Loucy (cell line): ENCODE data around the gene GPX1.
"Not testable (repeated sequence)": the region's sequence is repeated elsewhere in the genome, so short reads cannot be mapped to it uniquely, and the experiment has no call there.

ENCODE experiments used
- H2AFZ ChIP-seq: fragments of 200-600 bp; sonication (generic); 2 replicates; pipeline ENCODE4 v1.6.0; 2016; ENCODE audit warnings: antibody characterized with exemption, mild to moderate bottlenecking, low read length, moderate library complexity
- H3F3A ChIP-seq: fragments of 200-600 bp; 2 replicates; pipeline ENCODE4 v1.6.0; 2016; ENCODE audit warnings: antibody characterized with exemption, low read depth, mild to moderate bottlenecking
- H3K27me3 ChIP-seq: fragments of 200-600 bp; sonication (generic); 2 replicates; pipeline ENCODE4 v1.6.1; 2014; ENCODE audit warnings: low read length, mild to moderate bottlenecking; ENCODE audit not compliant: insufficient read depth, poor library complexity, severe bottlenecking
- H3K36me3 ChIP-seq: fragments of 200-600 bp; sonication (generic); 2 replicates; pipeline ENCODE4 v1.6.1; 2016; ENCODE audit warnings: low read length; ENCODE audit not compliant: insufficient read depth
- H3K4me1 ChIP-seq: fragments of 200-600 bp; sonication (generic); 2 replicates; pipeline ENCODE4 v1.5.1; 2014; ENCODE audit warnings: low read length, mild to moderate bottlenecking; ENCODE audit not compliant: insufficient read depth, poor library complexity, severe bottlenecking
- H3K4me2 ChIP-seq: fragments of 200-600 bp; sonication (generic); 2 replicates; pipeline ENCODE4 v1.6.0; 2014; ENCODE audit warnings: antibody characterized with exemption, low read length, low read depth, mild to moderate bottlenecking; ENCODE audit not compliant: poor library complexity, severe bottlenecking
- H3K4me3 ChIP-seq: fragments of 200-600 bp; sonication (generic); 2 replicates; pipeline ENCODE4 v1.5.1; 2014; ENCODE audit warnings: low read length, mild to moderate bottlenecking, mixed read lengths; ENCODE audit not compliant: poor library complexity, severe bottlenecking
- H3K79me2 ChIP-seq: fragments of 200-600 bp; sonication (generic); 2 replicates; pipeline ENCODE4 v1.6.1; 2014; ENCODE audit warnings: low read length; ENCODE audit not compliant: insufficient read depth
- H3K9ac ChIP-seq: fragments of 200-600 bp; sonication (generic); 2 replicates; pipeline ENCODE4 v1.6.0; 2014; ENCODE audit warnings: mild to moderate bottlenecking, low read depth, low read length, moderate library complexity; ENCODE audit not compliant: poor library complexity, severe bottlenecking
- H3K9me2 ChIP-seq: fragments of 200-600 bp; sonication (generic); replicated peaks from 2 replicates; pipeline ENCODE4 v1.6.1; 2016; ENCODE audit warnings: low read depth, low read length, mixed read lengths
- H3K9me3 ChIP-seq: fragments of 200-600 bp; sonication (generic); 2 replicates; pipeline ENCODE4 v1.6.1; 2014; ENCODE audit warnings: mild to moderate bottlenecking, antibody characterized with exemption, low read length, low read depth; ENCODE audit not compliant: insufficient read depth
- H4K20me1 ChIP-seq: fragments of 200-600 bp; sonication (generic); 2 replicates; pipeline ENCODE4 v1.6.0; 2014; ENCODE audit warnings: antibody characterized with exemption, low read length, mild to moderate bottlenecking; ENCODE audit not compliant: insufficient read depth, poor library complexity, severe bottlenecking
- EZH2phosphoT487 ChIP-seq: fragments of 200-600 bp; IDR thresholded peaks from 2 replicates; pipeline ENCODE4 v1.6.1; 2018; ENCODE audit warnings: antibody characterized with exemption, mild to moderate bottlenecking, moderate library complexity, borderline replicate concordance
- TF ChIP-seq, protein P1 (sequence below): fragments of 200-600 bp; sonication (generic); conservative IDR thresholded peaks from 2 replicates; pipeline ENCODE4 v1.5.1; 2014; ENCODE audit warnings: mild to moderate bottlenecking, antibody characterized with exemption, low read length

Gene GPX1

DNA sequence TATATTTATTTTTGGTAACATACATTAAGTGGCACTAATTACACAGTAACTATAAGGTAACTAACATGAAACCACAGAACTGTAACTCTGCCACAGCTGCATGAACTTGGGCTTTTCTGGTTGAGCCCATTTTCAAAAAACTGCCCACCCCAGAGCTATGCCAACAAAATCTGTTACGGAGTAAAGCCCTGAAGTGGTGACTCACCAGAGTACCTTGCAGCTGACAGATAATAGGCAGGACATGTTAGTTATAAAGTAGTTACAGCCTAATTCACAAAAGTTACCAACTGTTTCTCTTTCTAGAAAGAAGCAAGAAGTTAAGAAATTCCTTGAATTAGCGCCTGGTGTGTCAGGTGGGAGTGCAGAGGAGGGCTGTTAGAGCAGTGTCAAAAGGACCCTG lies 1.5 kb upstream of the GPX1 start:
- H3F3A ChIP-seq = peaks cover 6% of the 10 kb centered on the region; the same call in 1 of the 2 replicates
- no peak overlapping the region for H3K4me3 ChIP-seq
- no peaks in the 10 kb centered on the region for H3K27me3 ChIP-seq
- H3K4me2 ChIP-seq = no peak overlapping the region
- H3K9ac ChIP-seq = no peak overlapping the region
- H3K9me2 ChIP-seq = no peaks in the 10 kb centered on the region
- H2AFZ ChIP-seq = no peak overlapping the region
- no peak for TF ChIP-seq EZH2phosphoT487
- TF ChIP-seq, protein P1, sequence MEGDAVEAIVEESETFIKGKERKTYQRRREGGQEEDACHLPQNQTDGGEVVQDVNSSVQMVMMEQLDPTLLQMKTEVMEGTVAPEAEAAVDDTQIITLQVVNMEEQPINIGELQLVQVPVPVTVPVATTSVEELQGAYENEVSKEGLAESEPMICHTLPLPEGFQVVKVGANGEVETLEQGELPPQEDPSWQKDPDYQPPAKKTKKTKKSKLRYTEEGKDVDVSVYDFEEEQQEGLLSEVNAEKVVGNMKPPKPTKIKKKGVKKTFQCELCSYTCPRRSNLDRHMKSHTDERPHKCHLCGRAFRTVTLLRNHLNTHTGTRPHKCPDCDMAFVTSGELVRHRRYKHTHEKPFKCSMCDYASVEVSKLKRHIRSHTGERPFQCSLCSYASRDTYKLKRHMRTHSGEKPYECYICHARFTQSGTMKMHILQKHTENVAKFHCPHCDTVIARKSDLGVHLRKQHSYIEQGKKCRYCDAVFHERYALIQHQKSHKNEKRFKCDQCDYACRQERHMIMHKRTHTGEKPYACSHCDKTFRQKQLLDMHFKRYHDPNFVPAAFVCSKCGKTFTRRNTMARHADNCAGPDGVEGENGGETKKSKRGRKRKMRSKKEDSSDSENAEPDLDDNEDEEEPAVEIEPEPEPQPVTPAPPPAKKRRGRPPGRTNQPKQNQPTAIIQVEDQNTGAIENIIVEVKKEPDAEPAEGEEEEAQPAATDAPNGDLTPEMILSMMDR = no peak
- H3K79me2 ChIP-seq = peaks cover 9% of the 10 kb centered on the region; the same call in 1 of the 2 replicates
- H3K36me3 ChIP-seq = peaks cover 67% of the 10 kb centered on the region
- H4K20me1 ChIP-seq = no peaks in the 10 kb centered on the region
- H3K4me1 ChIP-seq = peaks cover 7% of the 10 kb centered on the region
- H3K9me3 ChIP-seq = no peaks in the 10 kb centered on the region

DNA sequence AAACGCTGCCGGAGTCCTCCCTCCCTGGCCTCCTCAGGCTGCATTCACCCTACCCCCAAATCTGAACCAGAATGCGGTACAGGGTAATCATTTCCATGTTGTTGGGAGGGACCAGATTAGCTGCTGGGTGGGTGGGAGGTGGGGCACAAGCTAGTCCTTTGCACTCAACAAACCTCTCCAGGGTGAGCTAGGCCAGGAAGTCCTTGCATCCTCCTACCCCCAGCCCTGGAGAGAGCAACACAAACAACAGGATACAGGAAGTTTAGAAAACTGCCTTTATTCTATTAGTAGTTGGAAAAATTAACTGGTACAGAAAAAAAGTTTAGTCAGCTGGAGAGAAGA lies 702 bp upstream of the GPX1 start:
- H3K9ac ChIP-seq = peak overlapping the region; percentile 81
- no peaks in the 10 kb centered on the region for H3K9me2 ChIP-seq
- H3K36me3 ChIP-seq = peaks cover 63% of the 10 kb centered on the region
- H3K9me3 ChIP-seq = no peaks in the 10 kb centered on the region
- H3K79me2 ChIP-seq = peaks cover 9% of the 10 kb centered on the region; the same call in 1 of the 2 replicates
- H3K4me2 ChIP-seq = peak overlapping the region; percentile 55
- peaks cover 7% of the 10 kb centered on the region for H3K4me1 ChIP-seq
- no peaks in the 10 kb centered on the region for H4K20me1 ChIP-seq
- peaks cover 6% of the 10 kb centered on the region; the same call in 1 of the 2 replicates for H3F3A ChIP-seq
- H2AFZ ChIP-seq = no peak overlapping the region
- TF ChIP-seq, protein P1 = no peak
- no peak for TF ChIP-seq EZH2phosphoT487
- peak overlapping the region; percentile 75 for H3K4me3 ChIP-seq
- H3K27me3 ChIP-seq = no peaks in the 10 kb centered on the region

DNA sequence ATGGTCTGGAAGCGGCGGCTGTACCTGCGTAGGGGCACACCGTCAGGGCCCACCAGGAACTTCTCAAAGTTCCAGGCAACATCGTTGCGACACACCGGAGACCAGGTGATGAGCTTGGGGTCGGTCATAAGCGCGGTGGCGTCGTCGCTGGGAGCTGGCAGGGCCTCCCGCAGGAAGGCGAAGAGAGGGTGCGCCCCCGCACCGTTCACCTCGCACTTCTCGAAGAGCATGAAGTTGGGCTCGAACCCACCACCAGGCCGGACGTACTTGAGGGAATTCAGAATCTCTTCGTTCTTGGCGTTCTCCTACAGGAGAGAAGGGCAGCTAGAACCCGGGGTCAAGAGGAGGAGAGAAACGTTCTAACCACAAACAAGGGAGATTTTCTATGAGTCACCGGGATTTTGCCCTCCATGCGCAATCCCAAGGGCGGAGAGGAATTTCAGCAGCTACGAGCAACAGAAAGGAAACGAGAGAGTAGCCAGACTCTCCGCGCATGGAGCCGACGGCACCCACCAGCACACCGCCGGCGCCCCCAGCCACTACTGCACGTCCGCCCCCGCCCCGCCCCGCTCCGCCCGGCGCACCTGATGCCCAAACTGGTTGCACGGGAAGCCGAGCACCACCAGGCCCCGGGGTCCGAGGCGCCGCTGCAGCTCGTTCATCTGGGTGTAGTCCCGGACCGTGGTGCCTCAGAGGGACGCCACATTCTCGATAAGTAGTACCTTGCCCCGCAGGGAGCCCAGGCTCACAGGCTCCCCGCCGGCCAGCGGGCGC lies 523 bp downstream of the GPX1 start:
- Histone ChIP-seq H2AFZ (peak overlapping the region; percentile 63; the same call in 1 of the 2 replicates), H3K36me3 (peaks cover 51% of the 10 kb centered on the region), H3K9ac (peak overlapping the region; percentile 81), H3K4me3 (peak overlapping the region; percentile 75), H3K4me2 (peak overlapping the region; percentile 69)
- not testable (repeated sequence) for H3K4me1 ChIP-seq, H3K9me3 ChIP-seq, H3K9me2 ChIP-seq, H3K27me3 ChIP-seq, H3K79me2 ChIP-seq, H4K20me1 ChIP-seq, H3F3A ChIP-seq

DNA sequence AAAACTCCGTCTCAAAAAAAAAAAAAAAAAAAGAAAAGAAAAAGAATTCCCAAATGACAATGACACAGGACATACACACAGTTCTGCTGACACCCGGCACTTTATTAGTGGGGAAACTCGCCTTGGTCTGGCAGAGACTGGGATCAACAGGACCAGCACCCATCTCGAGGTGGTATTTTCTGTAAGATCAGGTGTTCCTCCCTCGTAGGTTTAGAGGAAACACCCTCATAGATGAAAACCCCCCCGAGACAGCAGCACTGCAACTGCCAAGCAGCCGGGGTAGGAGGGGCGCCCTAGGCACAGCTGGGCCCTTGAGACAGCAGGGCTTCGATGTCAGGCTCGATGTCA lies 1.1 kb downstream of the GPX1 start:
- not testable (repeated sequence) for H3K4me1 ChIP-seq, H3K9me3 ChIP-seq, H3K27me3 ChIP-seq, H4K20me1 ChIP-seq, H3F3A ChIP-seq, H3K79me2 ChIP-seq, H3K9me2 ChIP-seq, H2AFZ ChIP-seq
- peak overlapping the region; percentile 69 for H3K4me2 ChIP-seq
- H3K4me3 ChIP-seq = peak overlapping the region; percentile 75
- peak overlapping the region; percentile 81 for H3K9ac ChIP-seq
- H3K36me3 ChIP-seq = peaks cover 45% of the 10 kb centered on the region
